HepG2 (cell line): ENCODE data around the gene MRPL20. TPM values are rescaled to one million over a fixed set of nuclear protein-coding genes. Genes with fewer than 3 reads are reported as not detected.
A peak's percentile ranks its signal among the peaks of the same experiment; 100 is the strongest.

Experiments
- DR1 ChIP-seq: sonication (generic); formaldehyde crosslinking; IDR thresholded peaks from 2 replicates; pipeline ENCODE4 v1.8.0; 2021; ENCODE audit warnings: mild to moderate bottlenecking, missing genetic modification reagents, inconsistent platforms
- HDAC1 ChIP-seq: sonication (generic); formaldehyde crosslinking; IDR thresholded peaks from 2 replicates; pipeline ENCODE4 v1.5.1; 2020; ENCODE audit warnings: mild to moderate bottlenecking, missing genetic modification reagents
- KDM5B ChIP-seq: sonication (generic); formaldehyde crosslinking; IDR thresholded peaks from 2 replicates; pipeline ENCODE4 v1.4.0; 2020; ENCODE audit warnings: missing genetic modification reagents, mild to moderate bottlenecking, borderline replicate concordance
- KLF12 ChIP-seq: sonication (generic); formaldehyde crosslinking; IDR thresholded peaks from 2 replicates; pipeline ENCODE4 v1.4.0; 2020; ENCODE audit warnings: missing genetic modification reagents, borderline replicate concordance
- MXD3 ChIP-seq: IDR thresholded peaks from 2 replicates; pipeline ENCODE4 v1.6.1; 2016; ENCODE audit warnings: mild to moderate bottlenecking, missing biosample characterization, missing genetic modification reagents
- MYC ChIP-seq: sonication (generic); formaldehyde crosslinking; IDR thresholded peaks from 2 replicates; pipeline ENCODE4 v1.9.0; 2021; ENCODE audit warnings: missing genetic modification reagents, borderline replicate concordance
- NCOA1 ChIP-seq: sonication (generic); formaldehyde crosslinking; IDR thresholded peaks from 2 replicates; pipeline ENCODE4 v1.9.0; 2021; ENCODE audit warnings: missing genetic modification reagents
- NR2C2 ChIP-seq: sonication (generic); formaldehyde crosslinking; IDR thresholded peaks from 2 replicates; pipeline ENCODE4 v1.4.0; 2020; ENCODE audit warnings: missing genetic modification reagents, mild to moderate bottlenecking, moderate library complexity, borderline replicate concordance
- NR2F1 ChIP-seq, 2 experiments: fragments of 450-650 bp in 1 of 2; formaldehyde crosslinking in 1 of 2; IDR thresholded peaks; 2 replicates each; pipeline versions ENCODE4 v1.5.0 to v1.6.1; 2016 to 2020; ENCODE audit warnings: mild to moderate bottlenecking in 1 of 2, missing compliant biosample characterization in 1 of 2, missing genetic modification reagents in 1 of 2, moderate library complexity in 1 of 2
- PLSCR1 ChIP-seq: sonication (generic); formaldehyde crosslinking; IDR thresholded peaks from 2 replicates; pipeline ENCODE4 v1.5.0; 2020; ENCODE audit warnings: missing genetic modification reagents, mild to moderate bottlenecking, borderline replicate concordance
- SMAD9 ChIP-seq: sonication (generic); formaldehyde crosslinking; IDR thresholded peaks from 2 replicates; pipeline ENCODE4 v1.5.1; 2020; ENCODE audit warnings: mild to moderate bottlenecking, missing genetic modification reagents
- ZBTB7B ChIP-seq: sonication (generic); formaldehyde crosslinking; IDR thresholded peaks from 2 replicates; pipeline ENCODE4 v1.4.0; 2020; ENCODE audit warnings: missing genetic modification reagents
- ZFP91 ChIP-seq: sonication (generic); formaldehyde crosslinking; IDR thresholded peaks from 2 replicates; pipeline ENCODE4 v1.9.0; 2022; ENCODE audit warnings: missing genetic modification reagents, mild to moderate bottlenecking, borderline replicate concordance
- ZNF260 ChIP-seq: sonication (generic); formaldehyde crosslinking; IDR thresholded peaks from 2 replicates; pipeline ENCODE4 v1.4.0; 2020; ENCODE audit warnings: missing genetic modification reagents, low read depth, mild to moderate bottlenecking, borderline replicate concordance
- ZNF331 ChIP-seq: sonication (generic); formaldehyde crosslinking; IDR thresholded peaks from 2 replicates; pipeline ENCODE4 v1.4.0; 2020; ENCODE audit warnings: missing genetic modification reagents
- ZNF350 ChIP-seq: sonication (generic); formaldehyde crosslinking; IDR thresholded peaks from 2 replicates; pipeline ENCODE4 v1.4.0; 2020; ENCODE audit warnings: mild to moderate bottlenecking, low read depth, missing genetic modification reagents, borderline replicate concordance
- ZNF543 ChIP-seq: sonication (generic); formaldehyde crosslinking; IDR thresholded peaks from 2 replicates; pipeline ENCODE4 v1.4.0; 2020; ENCODE audit warnings: mild to moderate bottlenecking, missing genetic modification reagents
- polyA plus RNA-seq, 8 experiments: library from polyadenylated mRNA; depleted of rRNA in 3 of 8; stranded (reverse) in 7 of 8; unstranded in 1 of 8; fragments of >200 nt; fragmentation: Illumina TruSeq in 4 of 8; extraction: Trizol in 4 of 8; gene quantifications; 2 replicates each; pipeline versions ENCODE4 v1.2.1 to v1.2.3, GENCODE V29; 2011 to 2016; ENCODE audit warnings: low read depth in 4 of 8, missing spikeins in 1 of 8, mixed read lengths in 1 of 8; ENCODE audit not compliant: insufficient read depth in 1 of 8
- total RNA-seq, 5 experiments: library from RNA; depleted of rRNA; stranded (reverse); fragments of >200 nt; fragmentation: Illumina TruSeq; extraction: Trizol; gene quantifications; 2 replicates each; pipeline ENCODE4 v1.2.3, GENCODE V29; 2016; ENCODE audit warnings: low read depth in 1 of 5
- TF ChIP-seq, protein P1 (sequence below): sonication (generic); formaldehyde crosslinking; IDR thresholded peaks from 2 replicates; pipeline ENCODE4 v1.4.0; 2020; ENCODE audit warnings: missing genetic modification reagents
- TF ChIP-seq, protein P2 (sequence below): sonication (generic); formaldehyde crosslinking; IDR thresholded peaks from 2 replicates; pipeline ENCODE4 v1.4.0; 2020; ENCODE audit warnings: mild to moderate bottlenecking, missing genetic modification reagents, borderline replicate concordance
- TF ChIP-seq, protein P3 (sequence below): IDR thresholded peaks from 2 replicates; pipeline ENCODE4 v1.6.1; 2016; ENCODE audit warnings: missing biosample characterization, missing genetic modification reagents, low read depth

The MRPL20 gene
- total and polyA plus RNA-seq, 2 of the 13 experiments (the other 11 are each of a cell fraction or from before 2014, with no cell fraction given), result 59.2 to 127 TPM

- peak; percentile 24; the same call in 1 of the 2 replicates for TF ChIP-seq ZFP91 (CRISPR knock-in tag)
- peak; percentile 84 for TF ChIP-seq NR2C2 (CRISPR knock-in tag)
- TF ChIP-seq MXD3 (CRISPR knock-in tag), result 0 out of 2 replicates have a peak, but pooled peaks have one; percentile 59
- TF ChIP-seq ZNF543 (CRISPR knock-in tag), result no peak
- peak; percentile 74 for TF ChIP-seq HDAC1
- TF ChIP-seq ZBTB7B (CRISPR knock-in tag), result peak; percentile 80; the same call in 1 of the 2 replicates
- TF ChIP-seq, protein P1, sequence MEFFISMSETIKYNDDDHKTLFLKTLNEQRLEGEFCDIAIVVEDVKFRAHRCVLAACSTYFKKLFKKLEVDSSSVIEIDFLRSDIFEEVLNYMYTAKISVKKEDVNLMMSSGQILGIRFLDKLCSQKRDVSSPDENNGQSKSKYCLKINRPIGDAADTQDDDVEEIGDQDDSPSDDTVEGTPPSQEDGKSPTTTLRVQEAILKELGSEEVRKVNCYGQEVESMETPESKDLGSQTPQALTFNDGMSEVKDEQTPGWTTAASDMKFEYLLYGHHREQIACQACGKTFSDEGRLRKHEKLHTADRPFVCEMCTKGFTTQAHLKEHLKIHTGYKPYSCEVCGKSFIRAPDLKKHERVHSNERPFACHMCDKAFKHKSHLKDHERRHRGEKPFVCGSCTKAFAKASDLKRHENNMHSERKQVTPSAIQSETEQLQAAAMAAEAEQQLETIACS (CRISPR knock-in tag), result no peak
- TF ChIP-seq, protein P2, sequence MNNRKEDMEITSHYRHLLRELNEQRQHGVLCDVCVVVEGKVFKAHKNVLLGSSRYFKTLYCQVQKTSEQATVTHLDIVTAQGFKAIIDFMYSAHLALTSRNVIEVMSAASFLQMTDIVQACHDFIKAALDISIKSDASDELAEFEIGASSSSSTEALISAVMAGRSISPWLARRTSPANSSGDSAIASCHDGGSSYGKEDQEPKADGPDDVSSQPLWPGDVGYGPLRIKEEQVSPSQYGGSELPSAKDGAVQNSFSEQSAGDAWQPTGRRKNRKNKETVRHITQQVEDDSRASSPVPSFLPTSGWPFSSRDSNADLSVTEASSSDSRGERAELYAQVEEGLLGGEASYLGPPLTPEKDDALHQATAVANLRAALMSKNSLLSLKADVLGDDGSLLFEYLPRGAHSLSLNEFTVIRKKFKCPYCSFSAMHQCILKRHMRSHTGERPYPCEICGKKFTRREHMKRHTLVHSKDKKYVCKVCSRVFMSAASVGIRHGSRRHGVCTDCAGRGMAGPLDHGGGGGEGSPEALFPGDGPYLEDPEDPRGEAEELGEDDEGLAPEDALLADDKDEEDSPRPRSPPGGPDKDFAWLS (CRISPR knock-in tag), result no peak
- TF ChIP-seq ZNF350 (CRISPR knock-in tag), result no peak
- TF ChIP-seq MYC (CRISPR knock-in tag), result peak; percentile 55
- TF ChIP-seq DR1, result no peak
- TF ChIP-seq, protein P3, sequence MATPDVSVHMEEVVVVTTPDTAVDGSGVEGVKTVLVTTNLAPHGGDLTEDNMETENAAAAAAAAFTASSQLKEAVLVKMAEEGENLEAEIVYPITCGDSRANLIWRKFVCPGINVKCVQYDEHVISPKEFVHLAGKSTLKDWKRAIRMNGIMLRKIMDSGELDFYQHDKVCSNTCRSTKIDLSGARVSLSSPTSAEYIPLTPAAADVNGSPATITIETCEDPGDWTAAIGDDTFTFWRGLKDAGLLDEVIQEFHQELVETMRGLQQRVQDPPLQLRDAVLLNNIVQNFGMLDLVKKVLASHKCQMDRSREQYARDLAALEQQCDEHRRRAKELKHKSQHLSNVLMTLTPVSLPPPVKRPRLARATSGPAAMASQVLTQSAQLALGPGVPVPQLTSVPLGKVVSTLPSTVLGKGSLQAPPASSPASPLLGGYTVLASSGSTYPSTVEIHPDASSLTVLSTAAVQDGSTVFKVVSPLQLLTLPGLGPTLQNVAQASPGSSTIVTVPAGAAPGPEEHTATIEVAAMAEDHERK (CRISPR knock-in tag), result no peak
- TF ChIP-seq NR2F1 (CRISPR knock-in tag; IDR thresholded peaks at IDR 0.05), result peak; percentile 27 to 52; a peak in 1 of 4 replicates
- no peak for TF ChIP-seq ZNF260
- TF ChIP-seq NCOA1, result peak; percentile 40; the same call in 1 of the 2 replicates
- no peak for TF ChIP-seq PLSCR1 (CRISPR knock-in tag)
- TF ChIP-seq KDM5B, result peak; percentile 31; the same call in 1 of the 2 replicates
- TF ChIP-seq SMAD9 (CRISPR knock-in tag), result no peak
- 0 out of 2 replicates have a peak, but pooled peaks have one; percentile 9 for TF ChIP-seq ZNF331 (CRISPR knock-in tag)
- no peak for TF ChIP-seq KLF12
Observed at GRCh38 chr1:1425753-1426495, 18.8 kb upstream of the MRPL20 start (continued).
